ENCODE results near the gene GJA10.

DNA sequence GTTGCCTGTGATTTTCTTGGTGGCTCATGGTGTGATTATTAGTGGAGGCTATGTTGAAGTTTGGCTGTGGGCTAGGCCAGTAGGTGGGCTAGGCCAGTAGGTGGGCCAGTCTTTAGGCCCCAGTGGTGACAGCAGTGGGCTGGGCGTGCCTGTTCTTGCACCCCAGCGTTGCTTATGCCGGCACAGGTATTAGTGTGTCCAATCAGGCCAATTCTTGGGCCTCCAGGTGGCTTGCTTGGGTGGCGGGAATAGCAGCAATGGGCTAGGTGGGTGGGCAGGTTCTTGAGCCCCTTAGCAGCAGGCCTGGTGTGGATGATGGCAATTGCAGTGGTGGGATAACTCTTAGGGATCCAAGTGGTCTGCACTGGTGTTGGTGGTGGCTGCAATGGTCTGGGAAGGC lies 22.9 kb downstream of the GJA10 start:
- TF ChIP-seq, protein P1, sequence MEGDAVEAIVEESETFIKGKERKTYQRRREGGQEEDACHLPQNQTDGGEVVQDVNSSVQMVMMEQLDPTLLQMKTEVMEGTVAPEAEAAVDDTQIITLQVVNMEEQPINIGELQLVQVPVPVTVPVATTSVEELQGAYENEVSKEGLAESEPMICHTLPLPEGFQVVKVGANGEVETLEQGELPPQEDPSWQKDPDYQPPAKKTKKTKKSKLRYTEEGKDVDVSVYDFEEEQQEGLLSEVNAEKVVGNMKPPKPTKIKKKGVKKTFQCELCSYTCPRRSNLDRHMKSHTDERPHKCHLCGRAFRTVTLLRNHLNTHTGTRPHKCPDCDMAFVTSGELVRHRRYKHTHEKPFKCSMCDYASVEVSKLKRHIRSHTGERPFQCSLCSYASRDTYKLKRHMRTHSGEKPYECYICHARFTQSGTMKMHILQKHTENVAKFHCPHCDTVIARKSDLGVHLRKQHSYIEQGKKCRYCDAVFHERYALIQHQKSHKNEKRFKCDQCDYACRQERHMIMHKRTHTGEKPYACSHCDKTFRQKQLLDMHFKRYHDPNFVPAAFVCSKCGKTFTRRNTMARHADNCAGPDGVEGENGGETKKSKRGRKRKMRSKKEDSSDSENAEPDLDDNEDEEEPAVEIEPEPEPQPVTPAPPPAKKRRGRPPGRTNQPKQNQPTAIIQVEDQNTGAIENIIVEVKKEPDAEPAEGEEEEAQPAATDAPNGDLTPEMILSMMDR (IDR thresholded peaks at IDR 0.05), result no peak
- TF ChIP-seq POLR2A (IDR thresholded peaks at IDR 0.05), result no peak
